Ascending aorta (tissue), 2 donors: ENCODE measurements around the gene MYB. TPM values are rescaled to one million over a fixed set of nuclear protein-coding genes. Genes with fewer than 3 reads are reported as not detected.

Source experiments
- DNase-seq, 2 donors: peaks; one replicate each; pipeline ENCODE4 v3.0.0-alpha.2; 2019; ENCODE audit warnings: low spot score in 2 of 2
- H3K27ac ChIP-seq, 2 donors: fragments of 200-600 bp; sonication (generic); one replicate each; pipeline ENCODE4 v1.5.1; 2016 to 2017; ENCODE audit warnings: mild to moderate bottlenecking in 1 of 2
- H3K27me3 ChIP-seq: fragments of 200-600 bp; sonication (generic); one replicate; pipeline ENCODE4 v1.5.1; 2017
- H3K36me3 ChIP-seq, 2 donors: fragments of 200-600 bp; sonication (generic); one replicate each; pipeline ENCODE4 v1.5.1; 2016
- H3K4me1 ChIP-seq, 2 donors: fragments of 200-600 bp; sonication (generic); one replicate each; pipeline ENCODE4 v1.5.1; 2016 to 2017; ENCODE audit warnings: mild to moderate bottlenecking in 1 of 2
- H3K4me3 ChIP-seq, 2 donors: fragments of 200-600 bp; sonication (generic); one replicate each; pipeline ENCODE4 v1.5.1; 2016 to 2017; ENCODE audit warnings: mild to moderate bottlenecking in 1 of 2
- H3K9me3 ChIP-seq, 2 donors: fragments of 200-600 bp; sonication (generic); one replicate each; pipeline ENCODE4 v1.5.1; 2016
- CTCF ChIP-seq, 3 experiments: fragments of 200-600 bp in 2 of 3; fragments of 450-650 bp in 1 of 3; sonication (generic) in 2 of 3; IDR thresholded peaks; one replicate each; pipeline ENCODE4 v1.5.1; 2016 to 2019; ENCODE audit warnings: antibody characterized with exemption in 3 of 3, mild to moderate bottlenecking in 1 of 3, moderate library complexity in 1 of 3
- intact Hi-C: fragments of 100-400 bp; cut with DNase I; formaldehyde crosslinking; loops from one replicate; pipeline ENCODE4 v1.15.1; 2023
- total RNA-seq: library from RNA; depleted of rRNA; stranded (reverse); fragments of >200 nt; gene quantifications from one replicate; pipeline ENCODE4 v1.1.0, GENCODE V29; 2016

Gene MYB
- total RNA-seq, 1 donor from 2014 or later: not detected

- Histone ChIP-seq H3K27me3 (no peaks in the 10 kb centered on the region), H3K4me1 (no peaks in the 10 kb centered on the region), H3K36me3 (no peaks in the 10 kb centered on the region), H3K9me3 (no peaks in the 10 kb centered on the region), H3K4me3 (no peak overlapping the region), H3K27ac (no peak overlapping the region)
- no peak for DNase-seq
- intact Hi-C loops: no loop called here
- TF ChIP-seq CTCF (IDR thresholded peaks at IDR 0.05): no peak
Observed at GRCh38 chr6:135191508-135192255, 10.6 kb downstream of the MYB start.

- no peaks in the 10 kb centered on the region for H3K27me3 ChIP-seq
Observed at GRCh38 chr6:135192256-135193174, 11.4 kb downstream of the MYB start.

GRCh38 chr6:135193221-135193620 lies 12.1 kb downstream of the MYB start:
- intact Hi-C loops: no loop called here
- H3K27me3 ChIP-seq: no peaks in the 10 kb centered on the region
- H3K27ac ChIP-seq: no peak overlapping the region
- H3K36me3 ChIP-seq: no peaks in the 10 kb centered on the region
- H3K4me3 ChIP-seq: no peak overlapping the region
- H3K4me1 ChIP-seq: no peaks in the 10 kb centered on the region
- no peak for DNase-seq
- H3K9me3 ChIP-seq: no peaks in the 10 kb centered on the region
- no peak for TF ChIP-seq CTCF (IDR thresholded peaks at IDR 0.05)

More at GRCh38 chr6:135192256-135193174, 11.4 kb downstream of the MYB start:
- intact Hi-C loops: no loop called here
- TF ChIP-seq CTCF (IDR thresholded peaks at IDR 0.05): no peak
- Histone ChIP-seq H3K9me3 (no peaks in the 10 kb centered on the region), H3K4me1 (no peaks in the 10 kb centered on the region), H3K4me3 (no peak overlapping the region), H3K36me3 (no peaks in the 10 kb centered on the region), H3K27ac (no peak overlapping the region)
- no peak for DNase-seq

GRCh38 chr6:135195041-135195440 lies 13.9 kb downstream of the MYB start:
- Histone ChIP-seq H3K27me3 (no peaks in the 10 kb centered on the region), H3K27ac (no peak overlapping the region), H3K4me1 (no peaks in the 10 kb centered on the region), H3K36me3 (no peaks in the 10 kb centered on the region), H3K4me3 (no peak overlapping the region), H3K9me3 (no peaks in the 10 kb centered on the region)
- no peak for TF ChIP-seq CTCF (IDR thresholded peaks at IDR 0.05)
- no peak for DNase-seq
- intact Hi-C loops: no loop called here

GRCh38 chr6:135195522-135195921 lies 14.4 kb downstream of the MYB start:
- Histone ChIP-seq H3K4me3 (no peak overlapping the region), H3K36me3 (no peaks in the 10 kb centered on the region), H3K9me3 (no peaks in the 10 kb centered on the region), H3K27me3 (no peaks in the 10 kb centered on the region), H3K4me1 (no peaks in the 10 kb centered on the region), H3K27ac (no peak overlapping the region)
- no peak for TF ChIP-seq CTCF (IDR thresholded peaks at IDR 0.05)
- intact Hi-C loops: no loop called here
- DNase-seq: no peak
